Calu3 (cell line): ENCODE results near the gene CTNND2. TPM values are rescaled to one million over a fixed set of nuclear protein-coding genes. Genes with fewer than 3 reads are reported as not detected.

Experiments
- BruUV-seq: library from RNA; stranded (reverse); fragments of 400-500 nt; replicated peaks from 2 replicates; lab custom pipeline; 2021; lab: Mats Ljungman, UMichigan
- CTCF ChIA-PET: fragments of 300-600 bp; sonication (Branson Sonifier 250); formaldehyde crosslinking; loops from one replicate; lab custom pipeline; 2022; ENCODE audit warnings: antibody characterized with exemption; lab: Charles Lee
- DNase-seq: peaks from one replicate; pipeline ENCODE4 v3.0.0; 2022
- H3K27ac Mint-ChIP-seq: one replicate; pipeline ENCODE4 v1.8.0; 2022; ENCODE audit warnings: mixed read lengths; ENCODE audit not compliant: unreplicated experiment
- H3K27me3 Mint-ChIP-seq: one replicate; pipeline ENCODE4 v1.8.0; 2022; ENCODE audit warnings: mixed read lengths; ENCODE audit not compliant: unreplicated experiment
- H3K36me3 Mint-ChIP-seq: one replicate; pipeline ENCODE4 v1.8.0; 2022; ENCODE audit warnings: mild to moderate bottlenecking, moderate library complexity, mixed read lengths; ENCODE audit not compliant: insufficient read depth, unreplicated experiment
- H3K4me1 Mint-ChIP-seq: one replicate; pipeline ENCODE4 v1.8.0; 2022; ENCODE audit warnings: mild to moderate bottlenecking, low read depth, mixed read lengths; ENCODE audit not compliant: unreplicated experiment
- H3K4me3 Mint-ChIP-seq: one replicate; pipeline ENCODE4 v1.8.0; 2022; ENCODE audit warnings: mild to moderate bottlenecking, low read depth, moderate library complexity, mixed read lengths; ENCODE audit not compliant: unreplicated experiment
- H3K9me3 Mint-ChIP-seq: one replicate; pipeline ENCODE4 v1.8.0; 2022; ENCODE audit warnings: low read depth, mixed read lengths; ENCODE audit not compliant: unreplicated experiment
- intact Hi-C: fragments of 100-400 bp; cut with micrococcal nuclease; formaldehyde crosslinking; loops from one replicate; pipeline ENCODE4 v1.10.0; 2022; ENCODE audit not compliant: unreplicated experiment
- total RNA-seq: library from RNA; stranded (reverse); gene quantifications from 2 replicates; pipeline ENCODE4 v1.2.3, GENCODE V29; 2022
- TF ChIP-seq, protein P1 (sequence below): fragments of 200-600 bp; IDR thresholded peaks from one replicate; pipeline ENCODE4 v1.8.0; 2022; ENCODE audit warnings: antibody characterized with exemption; ENCODE audit not compliant: unreplicated experiment

CTNND2 gene
- total RNA-seq, 1 experiment from 2014 or later = 19.6 TPM

DNA sequence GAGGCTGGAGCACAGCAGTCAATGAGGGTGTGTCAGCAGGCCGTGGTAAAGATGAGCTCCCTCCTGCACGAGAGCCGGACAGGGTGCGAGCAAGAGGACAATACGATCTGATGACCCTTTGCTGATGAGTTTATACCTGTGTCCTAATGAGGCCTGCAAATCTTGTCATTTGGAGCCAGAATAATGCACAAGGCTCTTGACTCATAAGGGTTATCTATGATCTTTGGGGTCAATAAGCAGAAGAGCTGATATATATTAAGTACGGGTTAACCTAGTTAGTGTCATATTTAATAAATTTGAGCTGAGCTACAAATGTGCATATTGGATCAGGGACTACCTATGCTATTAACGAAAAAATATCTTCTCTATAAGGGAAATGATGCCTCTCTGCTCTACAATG, 46.9 kb downstream of the CTNND2 start:
- Mint-ChIP-seq H3K27me3 (no peaks in the 10 kb centered on the region), H3K27ac (no peak overlapping the region), H3K4me1 (peaks cover 7% of the 10 kb centered on the region), H3K36me3 (no peaks in the 10 kb centered on the region), H3K9me3 (peaks cover 2% of the 10 kb centered on the region), H3K4me3 (no peak overlapping the region)
- no peak for DNase-seq
- intact Hi-C loops = no loop called here
- CTCF ChIA-PET = no interaction called here
- TF ChIP-seq, protein P1, sequence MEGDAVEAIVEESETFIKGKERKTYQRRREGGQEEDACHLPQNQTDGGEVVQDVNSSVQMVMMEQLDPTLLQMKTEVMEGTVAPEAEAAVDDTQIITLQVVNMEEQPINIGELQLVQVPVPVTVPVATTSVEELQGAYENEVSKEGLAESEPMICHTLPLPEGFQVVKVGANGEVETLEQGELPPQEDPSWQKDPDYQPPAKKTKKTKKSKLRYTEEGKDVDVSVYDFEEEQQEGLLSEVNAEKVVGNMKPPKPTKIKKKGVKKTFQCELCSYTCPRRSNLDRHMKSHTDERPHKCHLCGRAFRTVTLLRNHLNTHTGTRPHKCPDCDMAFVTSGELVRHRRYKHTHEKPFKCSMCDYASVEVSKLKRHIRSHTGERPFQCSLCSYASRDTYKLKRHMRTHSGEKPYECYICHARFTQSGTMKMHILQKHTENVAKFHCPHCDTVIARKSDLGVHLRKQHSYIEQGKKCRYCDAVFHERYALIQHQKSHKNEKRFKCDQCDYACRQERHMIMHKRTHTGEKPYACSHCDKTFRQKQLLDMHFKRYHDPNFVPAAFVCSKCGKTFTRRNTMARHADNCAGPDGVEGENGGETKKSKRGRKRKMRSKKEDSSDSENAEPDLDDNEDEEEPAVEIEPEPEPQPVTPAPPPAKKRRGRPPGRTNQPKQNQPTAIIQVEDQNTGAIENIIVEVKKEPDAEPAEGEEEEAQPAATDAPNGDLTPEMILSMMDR = no peak
- BruUV-seq = no TSS peak

DNA sequence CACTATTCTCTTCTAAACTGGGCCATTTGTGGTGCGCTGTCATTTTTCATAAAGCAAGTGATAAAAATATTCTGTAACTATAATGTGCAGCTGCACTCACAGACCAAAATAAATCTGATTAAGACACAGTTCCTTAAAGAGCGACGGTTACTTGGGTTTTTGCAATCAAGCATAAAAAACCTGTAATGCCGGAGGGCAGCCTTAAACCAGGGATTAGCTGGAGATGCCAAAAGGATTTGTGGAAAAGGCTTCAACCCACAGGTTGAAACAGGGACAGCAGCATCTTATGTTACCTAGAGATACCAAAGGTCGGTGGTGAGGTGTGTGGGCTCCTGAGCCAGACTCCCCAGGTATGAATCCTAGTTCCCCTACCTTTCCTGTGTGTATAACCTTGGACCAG, 49.3 kb downstream of the CTNND2 start:
- no peak overlapping the region for H3K4me3 Mint-ChIP-seq
- no TSS peak for BruUV-seq

DNA sequence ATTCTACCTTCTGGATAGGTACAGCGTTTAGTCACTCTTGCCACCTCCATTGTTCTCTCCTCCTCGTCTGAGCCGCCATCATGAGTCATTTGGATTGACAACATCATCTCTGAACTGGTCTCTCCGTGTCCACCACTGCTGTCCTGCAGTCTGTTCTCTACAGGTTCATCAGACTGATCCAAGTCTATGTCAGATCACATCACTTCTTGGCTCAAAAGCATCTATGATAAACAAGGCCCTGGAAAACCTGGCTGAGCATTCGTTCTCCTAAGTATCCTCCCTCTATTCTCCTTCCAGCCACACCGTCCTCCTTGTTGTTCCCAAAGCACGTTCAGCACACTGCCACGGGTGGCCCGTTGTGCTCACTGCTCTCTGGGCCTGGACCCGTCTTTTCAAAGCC, 50.5 kb downstream of the CTNND2 start:
- intact Hi-C loops = loop anchor here (2.0 to 5.0 kb wide), 3 partner anchors 49 to 121 kb away; no protein-coding TSS in a partner anchor
- no TSS peak for BruUV-seq
- DNase-seq = no peak
- Mint-ChIP-seq H3K27ac (no peak overlapping the region), H3K27me3 (no peaks in the 10 kb centered on the region), H3K9me3 (no peaks in the 10 kb centered on the region), H3K4me3 (no peak overlapping the region), H3K36me3 (no peaks in the 10 kb centered on the region), H3K4me1 (peaks cover 7% of the 10 kb centered on the region)
- CTCF ChIA-PET = interaction anchor here (0.6 kb wide), 1 partner anchor 441 kb away, joined by 3 read pairs; no protein-coding TSS in a partner anchor
- TF ChIP-seq, protein P1 = no peak

More for the DNA sequence above, 49.3 kb downstream of the CTNND2 start:
- intact Hi-C loops = loop anchor here (5.0 kb wide), 2 partner anchors 58 to 123 kb away; no protein-coding TSS in a partner anchor
- peaks cover 2% of the 10 kb centered on the region for H3K9me3 Mint-ChIP-seq
- no peaks in the 10 kb centered on the region for H3K27me3 Mint-ChIP-seq
- TF ChIP-seq, protein P1 = no peak
- H3K27ac Mint-ChIP-seq = no peak overlapping the region
- H3K36me3 Mint-ChIP-seq = no peaks in the 10 kb centered on the region
- DNase-seq = no peak
- CTCF ChIA-PET = no interaction called here
- peaks cover 7% of the 10 kb centered on the region for H3K4me1 Mint-ChIP-seq

DNA sequence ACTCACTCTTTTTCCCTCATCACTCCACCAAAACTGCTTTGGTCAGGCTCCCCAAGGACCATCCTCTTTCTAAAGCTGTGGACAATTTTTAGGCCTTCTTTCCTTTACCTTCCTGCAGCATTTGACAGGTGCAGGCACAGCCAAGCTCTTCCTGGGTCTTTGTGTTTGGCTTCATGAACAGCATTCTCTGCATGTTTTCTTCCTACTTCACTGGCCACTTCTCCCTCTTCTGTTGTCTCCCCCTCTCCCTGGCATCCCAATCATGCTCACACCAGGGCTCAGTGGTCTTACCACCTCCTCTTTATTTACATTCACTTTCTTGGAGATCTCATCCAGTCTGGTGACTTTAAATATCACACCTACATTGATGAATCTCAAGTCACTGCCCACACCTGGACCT, 51.1 kb downstream of the CTNND2 start:
- CTCF ChIA-PET = no interaction called here
- Mint-ChIP-seq H3K27me3 (no peaks in the 10 kb centered on the region), H3K4me3 (no peak overlapping the region), H3K9me3 (peaks cover 2% of the 10 kb centered on the region), H3K36me3 (no peaks in the 10 kb centered on the region), H3K4me1 (peaks cover 7% of the 10 kb centered on the region), H3K27ac (no peak overlapping the region)
- intact Hi-C loops = loop anchor here (2.0 to 5.0 kb wide), 3 partner anchors 50 to 121 kb away; no protein-coding TSS in a partner anchor
- no peak for DNase-seq
- no TSS peak for BruUV-seq
- TF ChIP-seq, protein P1 = no peak
